ENCODE results near the gene KLHL14.
"Not testable (repeated sequence)": the region's sequence is repeated elsewhere in the genome, so short reads cannot be mapped to it uniquely, and the experiment has no call there.

KLHL14 gene

GRCh38 chr18:32772581-32773381 lies at the start of gene KLHL14:
KLHL14 (minus strand) TSS chr18:32773023; CDS start chr18:32770591, 2,432 bp downstream.
- DNase-seq (ENCODE audit: low spot score): no peak

- DNase-seq (ENCODE audit: low spot score): no peak
Observed at GRCh38 chr18:32822197-32822596, 49.4 kb upstream of the KLHL14 start.

- DNase-seq (ENCODE audit: low spot score): no peak
Observed at GRCh38 chr18:32815881-32816280, 43.1 kb upstream of the KLHL14 start.

- DNase-seq (ENCODE audit: low spot score): no peak
Observed at GRCh38 chr18:32812342-32812741, 39.5 kb upstream of the KLHL14 start.

- DNase-seq (ENCODE audit: low spot score): no peak
Observed at GRCh38 chr18:32810314-32810713, 37.5 kb upstream of the KLHL14 start.

- DNase-seq (ENCODE audit: low spot score): no peak
Observed at GRCh38 chr18:32805354-32805753, 32.5 kb upstream of the KLHL14 start.

- no peak for DNase-seq (ENCODE audit: low spot score)
Observed at GRCh38 chr18:32804134-32804888, 31.5 kb upstream of the KLHL14 start.

GRCh38 chr18:32803568-32803967 lies 30.7 kb upstream of the KLHL14 start:
- no peak for DNase-seq (ENCODE audit: low spot score)

GRCh38 chr18:32802591-32803451 lies 30.0 kb upstream of the KLHL14 start:
- DNase-seq (ENCODE audit: low spot score): no peak

- DNase-seq (ENCODE audit: low spot score): no peak
Observed at GRCh38 chr18:32801228-32801627, 28.4 kb upstream of the KLHL14 start.

GRCh38 chr18:32798209-32798960 lies 25.6 kb upstream of the KLHL14 start:
- DNase-seq (ENCODE audit: low spot score): no peak

GRCh38 chr18:32794667-32795066 lies 21.8 kb upstream of the KLHL14 start:
- not testable (repeated sequence) for DNase-seq (ENCODE audit: low spot score)

- DNase-seq (ENCODE audit: low spot score): no peak
Observed at GRCh38 chr18:32779010-32779409, 6.2 kb upstream of the KLHL14 start.

- DNase-seq (ENCODE audit: low spot score): no peak
Observed at GRCh38 chr18:32777049-32777448, 4.2 kb upstream of the KLHL14 start.

- DNase-seq (ENCODE audit: low spot score): no peak
Observed at GRCh38 chr18:32776561-32776960, 3.7 kb upstream of the KLHL14 start.

GRCh38 chr18:32775628-32776027 lies 2.8 kb upstream of the KLHL14 start:
- no peak for DNase-seq (ENCODE audit: low spot score)

- no peak for DNase-seq (ENCODE audit: low spot score)
Observed at GRCh38 chr18:32773382-32773712, 524 bp upstream of the KLHL14 start.

GRCh38 chr18:32771871-32772580 lies 797 bp downstream of the KLHL14 start:
- DNase-seq (ENCODE audit: low spot score): no peak

GRCh38 chr18:32771169-32771751 lies 1.6 kb downstream of the KLHL14 start:
- DNase-seq (ENCODE audit: low spot score): no peak

- DNase-seq (ENCODE audit: low spot score): no peak
Observed at GRCh38 chr18:32770666-32771168, 2.1 kb downstream of the KLHL14 start.
